GM18907 (cell line): Measurements from ENCODE around the gene EXOSC3.

Source experiments
- ATAC-seq: cut with Tn5 transposase; IDR thresholded peaks from one replicate; pipeline ENCODE4 v1.9.1; 2021; ENCODE audit warnings: mild to moderate bottlenecking, moderate library complexity; ENCODE audit not compliant: unreplicated experiment

EXOSC3 gene

DNA sequence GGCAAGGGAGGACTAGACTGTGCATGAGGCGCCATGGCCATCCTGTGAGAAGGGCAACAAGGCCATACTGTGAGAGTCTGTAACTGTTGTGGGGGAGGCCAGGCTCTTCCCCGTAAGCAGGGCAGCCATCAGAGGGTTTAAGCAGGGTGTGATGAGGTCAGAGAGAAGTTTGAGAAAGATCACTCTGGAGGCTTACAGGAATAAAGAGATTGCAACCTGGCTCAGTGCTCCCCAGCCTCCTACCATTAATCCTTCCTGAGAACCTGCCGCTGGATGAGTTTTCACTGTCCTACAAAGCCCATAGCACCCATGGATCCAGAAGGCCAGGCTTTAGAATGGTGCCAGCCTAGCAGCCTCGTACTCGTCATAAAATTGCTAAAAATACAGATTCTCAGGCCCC is 45.6 kb downstream of the EXOSC3 start:
- ATAC-seq: no peak

DNA sequence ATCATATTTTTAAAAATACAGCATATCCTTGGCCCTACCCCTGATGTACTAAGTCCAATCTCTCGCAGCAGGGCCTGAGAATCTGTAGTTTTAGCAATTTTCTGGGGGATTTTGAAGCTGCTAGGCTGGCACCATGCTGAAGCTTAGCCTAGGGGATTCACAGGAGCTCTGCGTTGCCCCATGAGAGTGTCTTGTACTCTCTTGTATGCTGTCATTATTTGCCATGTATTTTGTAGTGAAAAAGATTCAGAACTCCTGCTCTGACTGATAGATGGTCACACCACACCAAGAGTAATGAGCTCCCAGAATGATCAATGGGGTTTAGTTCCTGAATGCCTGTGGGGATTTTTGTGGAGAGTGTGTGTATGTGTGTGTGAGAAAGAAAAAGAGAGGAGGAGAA is 51.9 kb downstream of the EXOSC3 start:
- no peak for ATAC-seq

DNA sequence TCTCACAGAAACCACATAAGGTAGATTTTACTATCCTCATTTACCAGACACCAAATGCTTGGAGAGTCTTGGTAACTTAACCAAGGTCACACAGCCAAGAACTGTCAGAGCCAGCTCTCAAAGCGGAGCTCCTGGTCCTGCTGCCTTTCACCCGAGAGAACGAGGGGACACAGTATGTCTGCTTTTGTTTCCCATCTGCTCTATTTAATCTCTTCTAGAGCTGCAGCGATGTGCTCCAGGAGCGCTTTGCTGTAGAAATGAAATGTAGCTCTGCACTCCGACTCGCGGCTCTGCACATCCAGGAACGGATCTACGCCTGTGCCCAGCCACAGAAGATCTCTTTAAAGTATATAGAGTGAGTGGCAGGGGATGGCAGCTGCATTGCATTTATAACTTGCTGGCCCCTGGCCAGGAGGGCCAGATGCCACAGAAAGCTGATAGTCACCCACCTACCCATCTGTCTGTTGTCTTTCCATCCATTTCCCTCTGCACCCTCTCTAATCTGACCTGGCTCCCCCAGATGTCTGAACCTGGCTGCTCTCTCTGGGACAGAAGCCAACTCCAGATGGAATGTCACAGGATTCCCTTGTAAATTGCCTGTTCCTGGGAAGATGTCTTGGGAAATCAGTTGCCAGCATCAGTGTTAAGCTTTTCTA is 52.6 kb downstream of the EXOSC3 start:
- ATAC-seq: no peak

DNA sequence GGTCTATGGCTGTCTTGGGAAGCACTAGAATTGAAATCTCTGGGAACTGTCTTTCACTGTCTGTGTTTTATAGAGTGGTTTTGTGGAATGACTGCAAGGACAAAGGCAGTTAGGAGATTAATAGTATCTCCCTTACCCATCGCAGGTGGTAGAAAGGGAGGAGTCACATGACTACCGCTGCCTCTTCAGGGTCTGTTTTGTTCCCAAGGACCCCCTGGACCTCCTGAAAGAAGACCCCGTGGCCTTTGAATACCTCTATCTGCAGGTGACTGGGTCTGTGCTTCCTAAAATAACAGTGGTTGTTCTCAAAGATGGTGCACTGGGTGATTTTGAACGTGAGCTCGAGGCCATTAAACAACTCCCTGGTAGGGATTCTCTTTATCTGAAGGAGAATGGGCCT is 54.0 kb downstream of the EXOSC3 start:
- ATAC-seq: no peak

DNA sequence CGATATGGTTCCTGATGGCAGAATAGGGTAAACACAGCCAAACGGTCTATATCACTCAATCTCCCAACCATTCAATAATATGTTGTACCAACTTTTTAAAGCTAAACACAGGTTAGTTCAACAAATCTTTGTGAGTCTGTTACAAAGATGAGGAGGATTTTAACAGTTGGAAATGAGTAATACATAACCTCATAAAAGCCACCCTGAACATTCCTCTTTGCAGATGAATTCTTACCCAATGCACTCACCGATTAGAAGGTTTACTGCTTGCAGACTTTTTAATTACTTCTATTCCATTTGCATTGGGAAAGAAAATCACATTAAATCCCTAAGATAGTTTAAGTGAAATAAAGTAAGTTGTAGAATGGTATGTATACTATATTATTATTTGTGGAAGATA is 54.6 kb downstream of the EXOSC3 start:
- no peak for ATAC-seq
